ENCODE data around the gene PLEKHG1. TPM values are rescaled to one million over a fixed set of nuclear protein-coding genes. Genes with fewer than 3 reads are reported as not detected.

The PLEKHG1 gene
- total RNA-seq, 1 donor from 2014 or later: 42.2 TPM

DNA sequence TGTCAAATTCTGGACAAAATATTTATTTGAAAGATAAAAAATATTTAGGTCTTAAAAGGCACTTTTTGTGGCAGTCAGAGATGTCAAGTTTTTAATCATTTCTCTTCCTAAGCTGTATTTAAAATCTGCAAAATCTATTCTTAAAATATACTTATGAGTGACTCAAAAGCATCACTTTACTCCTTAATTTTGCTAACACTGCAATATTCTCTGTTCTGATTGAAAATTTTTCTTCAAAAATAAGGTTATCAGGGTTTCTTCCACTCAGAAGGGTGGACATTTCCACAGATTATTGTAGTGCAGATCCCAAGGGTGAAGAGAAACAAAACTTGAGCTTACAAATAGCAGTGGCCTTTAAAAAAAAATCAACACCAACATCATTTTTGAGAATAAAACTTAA is 27.5 kb downstream of the PLEKHG1 start:
- TF ChIP-seq, protein P1, sequence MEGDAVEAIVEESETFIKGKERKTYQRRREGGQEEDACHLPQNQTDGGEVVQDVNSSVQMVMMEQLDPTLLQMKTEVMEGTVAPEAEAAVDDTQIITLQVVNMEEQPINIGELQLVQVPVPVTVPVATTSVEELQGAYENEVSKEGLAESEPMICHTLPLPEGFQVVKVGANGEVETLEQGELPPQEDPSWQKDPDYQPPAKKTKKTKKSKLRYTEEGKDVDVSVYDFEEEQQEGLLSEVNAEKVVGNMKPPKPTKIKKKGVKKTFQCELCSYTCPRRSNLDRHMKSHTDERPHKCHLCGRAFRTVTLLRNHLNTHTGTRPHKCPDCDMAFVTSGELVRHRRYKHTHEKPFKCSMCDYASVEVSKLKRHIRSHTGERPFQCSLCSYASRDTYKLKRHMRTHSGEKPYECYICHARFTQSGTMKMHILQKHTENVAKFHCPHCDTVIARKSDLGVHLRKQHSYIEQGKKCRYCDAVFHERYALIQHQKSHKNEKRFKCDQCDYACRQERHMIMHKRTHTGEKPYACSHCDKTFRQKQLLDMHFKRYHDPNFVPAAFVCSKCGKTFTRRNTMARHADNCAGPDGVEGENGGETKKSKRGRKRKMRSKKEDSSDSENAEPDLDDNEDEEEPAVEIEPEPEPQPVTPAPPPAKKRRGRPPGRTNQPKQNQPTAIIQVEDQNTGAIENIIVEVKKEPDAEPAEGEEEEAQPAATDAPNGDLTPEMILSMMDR (IDR thresholded peaks at IDR 0.05; ENCODE audit: unreplicated experiment): no peak
- H3K4me1 Mint-ChIP-seq (ENCODE audit: low read depth): peaks cover 53% of the 10 kb centered on the region
- peaks cover 5% of the 10 kb centered on the region for H3K9me3 Mint-ChIP-seq (ENCODE audit: low read depth)
- no peak overlapping the region for H3K4me3 Mint-ChIP-seq (ENCODE audit: low read depth)
- peaks cover 12% of the 10 kb centered on the region for H3K36me3 Mint-ChIP-seq (ENCODE audit: insufficient read depth)
- H3K27ac Mint-ChIP-seq: peak overlapping the region; percentile 17
- DNase-seq (ENCODE audit: low spot score, unreplicated experiment): no peak
- H3K27me3 Mint-ChIP-seq: no peaks in the 10 kb centered on the region

DNA sequence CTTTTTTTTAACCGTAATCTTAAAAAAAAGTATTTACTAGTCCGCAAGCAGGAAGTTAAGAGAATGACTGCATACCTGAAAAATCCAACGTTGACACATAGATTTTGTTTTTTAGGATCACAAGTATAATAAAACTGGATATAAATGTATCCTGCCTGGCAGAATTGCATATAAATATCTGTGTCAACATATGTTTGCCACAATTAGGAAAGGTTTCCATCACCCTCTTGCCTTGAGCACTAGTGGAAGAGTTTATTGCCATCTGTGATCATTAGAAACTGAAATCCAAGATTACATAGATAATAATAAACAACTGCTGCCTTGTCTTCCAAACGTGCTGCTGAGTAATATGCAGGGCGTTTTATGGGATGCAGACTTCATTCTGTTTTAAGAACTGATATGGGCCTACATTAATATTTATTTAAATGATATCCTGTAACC is 27.9 kb downstream of the PLEKHG1 start:
- H3K4me1 Mint-ChIP-seq (ENCODE audit: low read depth): peaks cover 58% of the 10 kb centered on the region
- H3K4me3 Mint-ChIP-seq (ENCODE audit: low read depth): no peak overlapping the region
- DNase-seq (ENCODE audit: low spot score, unreplicated experiment): no peak
- H3K27ac Mint-ChIP-seq: peak overlapping the region; percentile 17
- H3K27me3 Mint-ChIP-seq: no peaks in the 10 kb centered on the region
- peaks cover 12% of the 10 kb centered on the region for H3K36me3 Mint-ChIP-seq (ENCODE audit: insufficient read depth)
- TF ChIP-seq, protein P1 (IDR thresholded peaks at IDR 0.05; ENCODE audit: unreplicated experiment): no peak
- peaks cover 5% of the 10 kb centered on the region for H3K9me3 Mint-ChIP-seq (ENCODE audit: low read depth)

DNA sequence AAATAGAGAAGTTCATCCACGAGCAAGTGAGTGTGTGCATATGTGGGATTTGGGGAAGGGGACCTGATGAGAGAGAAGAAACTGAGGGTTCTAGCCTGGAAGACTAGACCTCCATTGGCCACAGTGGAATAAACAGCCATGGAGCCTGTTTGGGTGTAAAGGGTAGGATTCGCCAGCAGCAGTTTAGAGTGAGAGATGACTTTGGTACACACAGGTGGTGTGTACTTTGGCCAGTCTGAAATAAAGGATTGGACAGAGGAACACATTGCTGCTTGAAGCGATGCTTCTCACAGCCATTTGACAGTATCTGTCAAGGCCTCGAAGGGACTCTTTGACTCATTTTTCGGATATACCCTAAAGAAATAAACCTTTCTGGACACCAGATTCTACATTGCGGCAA is 29.2 kb downstream of the PLEKHG1 start:
- H3K27ac Mint-ChIP-seq: peak overlapping the region; percentile 53
- peaks cover 65% of the 10 kb centered on the region for H3K4me1 Mint-ChIP-seq (ENCODE audit: low read depth)
- DNase-seq (ENCODE audit: low spot score, unreplicated experiment): no peak
- peaks cover 7% of the 10 kb centered on the region for H3K36me3 Mint-ChIP-seq (ENCODE audit: insufficient read depth)
- H3K9me3 Mint-ChIP-seq (ENCODE audit: low read depth): peaks cover 5% of the 10 kb centered on the region
- H3K27me3 Mint-ChIP-seq: no peaks in the 10 kb centered on the region
- TF ChIP-seq, protein P1 (IDR thresholded peaks at IDR 0.05; ENCODE audit: unreplicated experiment): no peak
- no peak overlapping the region for H3K4me3 Mint-ChIP-seq (ENCODE audit: low read depth)

DNA sequence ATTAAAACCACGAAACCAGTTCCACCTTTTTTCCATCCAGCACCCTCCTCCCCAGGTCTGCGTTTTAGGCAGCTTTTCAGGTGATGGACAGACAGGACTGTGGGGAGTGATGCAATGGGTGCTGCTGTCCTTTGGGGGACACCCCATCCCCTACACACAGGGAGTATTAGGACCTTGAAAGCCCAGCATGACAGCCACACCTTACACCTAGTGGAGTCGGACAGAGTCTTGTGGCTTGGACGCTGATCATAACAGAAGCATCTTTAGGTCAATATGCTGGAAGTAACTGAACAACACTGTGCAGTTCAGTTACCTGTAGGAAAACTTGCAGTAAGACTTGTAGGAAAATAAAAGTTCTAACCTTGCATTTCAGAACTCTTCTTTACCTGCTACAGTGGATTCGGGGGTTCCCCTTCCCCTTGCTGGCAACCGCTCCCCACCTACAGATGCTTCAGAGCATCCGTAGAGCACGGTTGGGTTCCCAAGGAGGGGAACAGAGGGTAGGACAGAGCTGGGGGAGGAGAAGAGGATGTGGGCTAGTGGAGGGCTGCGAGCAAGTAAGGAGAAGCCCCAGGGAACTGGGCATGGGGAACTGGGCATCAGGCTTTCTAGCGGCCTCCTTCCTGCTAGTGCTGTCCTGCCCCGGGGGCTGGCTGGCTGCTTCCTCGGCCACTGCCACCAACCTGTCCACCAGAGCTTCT is 31.7 kb downstream of the PLEKHG1 start:
- DNase-seq (ENCODE audit: low spot score, unreplicated experiment): no peak
- TF ChIP-seq, protein P1 (IDR thresholded peaks at IDR 0.05; ENCODE audit: unreplicated experiment): no peak
- H3K4me1 Mint-ChIP-seq (ENCODE audit: low read depth): peaks cover 84% of the 10 kb centered on the region
- no peak overlapping the region for H3K4me3 Mint-ChIP-seq (ENCODE audit: low read depth)
- H3K36me3 Mint-ChIP-seq (ENCODE audit: insufficient read depth): no peaks in the 10 kb centered on the region
- H3K27ac Mint-ChIP-seq: peak overlapping the region; percentile 87
- no peaks in the 10 kb centered on the region for H3K9me3 Mint-ChIP-seq (ENCODE audit: low read depth)
- no peaks in the 10 kb centered on the region for H3K27me3 Mint-ChIP-seq

DNA sequence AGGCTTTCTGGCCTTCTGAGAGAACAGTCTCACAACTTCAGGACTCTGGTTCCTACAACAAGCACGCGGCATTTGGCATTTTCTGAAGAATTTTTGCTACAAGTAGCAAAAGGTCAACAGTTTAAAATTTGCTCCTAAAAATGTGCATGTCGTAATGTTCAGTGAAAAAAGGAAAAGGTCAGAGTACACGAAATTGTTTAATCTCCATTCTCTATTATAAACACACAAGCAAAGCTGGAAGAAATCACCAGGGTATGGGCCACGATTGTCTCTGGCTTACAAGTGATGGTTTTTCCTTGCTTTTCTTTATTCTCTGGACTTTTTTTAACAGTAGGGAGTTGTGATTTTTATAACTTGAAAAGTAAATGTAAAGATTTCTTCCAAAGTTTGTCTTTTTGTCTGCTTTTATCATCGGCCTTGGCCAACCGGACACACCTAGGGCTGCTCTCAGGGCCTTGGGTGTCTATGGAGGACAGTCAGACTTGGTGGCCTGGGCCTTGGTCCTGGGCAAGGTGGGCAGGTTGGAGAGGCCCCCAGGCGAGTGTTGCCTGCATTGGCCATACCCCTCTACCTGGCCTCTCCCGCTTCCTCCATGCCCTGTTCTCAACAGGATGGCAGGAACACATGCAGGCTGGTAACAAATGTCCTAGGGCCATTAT is 32.4 kb downstream of the PLEKHG1 start:
- TF ChIP-seq, protein P1 (IDR thresholded peaks at IDR 0.05; ENCODE audit: unreplicated experiment): no peak
- Mint-ChIP-seq H3K9me3 (ENCODE audit: low read depth) (no peaks in the 10 kb centered on the region), H3K27me3 (no peaks in the 10 kb centered on the region), H3K36me3 (ENCODE audit: insufficient read depth) (no peaks in the 10 kb centered on the region), H3K4me3 (ENCODE audit: low read depth) (no peak overlapping the region), H3K4me1 (ENCODE audit: low read depth) (peaks cover 84% of the 10 kb centered on the region), H3K27ac (peak overlapping the region; percentile 39)
- DNase-seq (ENCODE audit: low spot score, unreplicated experiment): no peak

All from progenitor cell of endocrine pancreas (in vitro differentiated cells).